Motor neuron (in vitro differentiated cells): ENCODE results near the gene TOMM40. TPM values are rescaled to one million over a fixed set of nuclear protein-coding genes. Genes with fewer than 3 reads are reported as not detected.
"Not testable (repeated sequence)": the region's sequence is repeated elsewhere in the genome, so short reads cannot be mapped to it uniquely, and the experiment has no call there.

Source experiments
- ATAC-seq, 8 experiments: fragments of 200-7000 bp; cut with Tn5 transposase; replicated peaks in 6 of 8; 2 replicates each; pipeline ENCODE4 v1.8.0; 2021; ENCODE audit warnings: mild to moderate bottlenecking in 8 of 8, moderate library complexity in 8 of 8
- H3K27ac ChIP-seq, 2 donors: fragments of 250-450 bp; sonication (Bioruptor Pico); 2 replicates each; pipeline ENCODE4 v1.9.0; 2021; ENCODE audit warnings: antibody characterized with exemption in 2 of 2, mild to moderate bottlenecking in 2 of 2, moderate library complexity in 1 of 2
- H3K4me1 ChIP-seq, 2 donors: fragments of 250-450 bp; sonication (Bioruptor Pico); replicated peaks in 1 of 2; 2 replicates each; pipeline ENCODE4 v1.6.1; 2021; ENCODE audit warnings: antibody characterized with exemption in 2 of 2, mild to moderate bottlenecking in 2 of 2, moderate library complexity in 1 of 2
- H3K4me3 ChIP-seq, 5 donors: fragments of 250-450 bp; sonication (Bioruptor Pico); 2 replicates each; pipeline ENCODE4 v1.9.0; 2021; ENCODE audit warnings: antibody characterized with exemption in 5 of 5, mild to moderate bottlenecking in 5 of 5, moderate library complexity in 4 of 5
- WGBS, 10 experiments: fragments of 450-650 bp; shearing (Covaris generic); methylation state at CpG; one replicate each; pipeline ENCODE4 v1.0.0; 2022; 5-methylcytosine and 5-hydroxymethylcytosine counted together
- in situ Hi-C, 9 experiments: fragments of 400-800 bp; cut with MboI; loops; one replicate each; pipeline ENCODE4 v1.15.0; 2021; ENCODE audit warnings: low sequenced_read_pairs in 9 of 9, low pct_unique_long_range_greater_than_20kb in 2 of 9; ENCODE audit not compliant: unreplicated experiment in 9 of 9
- total RNA-seq, 8 experiments: library from RNA; unstranded; fragments of 300-600 nt; gene quantifications; 2 replicates each; pipeline versions ENCODE4 v1.2.3 to v1.2.4, GENCODE V29; 2022

The TOMM40 gene
- total RNA-seq, 8 experiments from 2014 or later: 30.9 to 141 (median 58.9) TPM

GRCh38 chr19:44908074-44908835 is 17.2 kb downstream of the TOMM40 start:
- no peak for ATAC-seq
- WGBS, 10 experiments: 0 to 100% (median 63%) methylated on average over 1 to 10 of the region's 46 CpGs; no CpG with 5 or more reads in 6 of the 10 experiments
- H3K4me1 ChIP-seq: peaks cover 0 to 12% of the 10 kb centered on the region in 2 donors
- no peak overlapping the region for H3K4me3 ChIP-seq
- in situ Hi-C loops: no loop called here
- H3K27ac ChIP-seq: no peak overlapping the region

- 80 to 98% methylated on average over 2 to 7 of the region's 44 CpGs; no CpG with 5 or more reads in 8 of the 10 experiments for WGBS, 10 experiments
- H3K27ac ChIP-seq: no peak overlapping the region
- ATAC-seq: no peak
- in situ Hi-C loops: no loop called here
- H3K4me3 ChIP-seq: no peak overlapping the region
- H3K4me1 ChIP-seq: peaks cover 2 to 13% of the 10 kb centered on the region in 2 donors
Measured at GRCh38 chr19:44908836-44909261, 17.8 kb downstream of the TOMM40 start.

DNA sequence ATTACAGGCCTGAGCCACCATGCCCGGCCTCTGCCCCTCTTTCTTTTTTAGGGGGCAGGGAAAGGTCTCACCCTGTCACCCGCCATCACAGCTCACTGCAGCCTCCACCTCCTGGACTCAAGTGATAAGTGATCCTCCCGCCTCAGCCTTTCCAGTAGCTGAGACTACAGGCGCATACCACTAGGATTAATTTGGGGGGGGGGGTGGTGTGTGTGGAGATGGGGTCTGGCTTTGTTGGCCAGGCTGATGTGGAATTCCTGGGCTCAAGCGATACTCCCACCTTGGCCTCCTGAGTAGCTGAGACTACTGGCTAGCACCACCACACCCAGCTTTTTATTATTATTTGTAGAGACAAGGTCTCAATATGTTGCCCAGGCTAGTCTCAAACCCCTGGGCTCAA is 18.7 kb downstream of the TOMM40 start:
- no peak for ATAC-seq
- Histone ChIP-seq H3K27ac (no peak overlapping the region), H3K4me3 (no peak overlapping the region), H3K4me1 (peaks cover 10 to 18% of the 10 kb centered on the region in 2 donors)
- in situ Hi-C loops: no loop called here
- 100% methylated on average over 1 of the region's 5 CpGs; no CpG with 5 or more reads in 9 of the 10 experiments for WGBS, 10 experiments

DNA sequence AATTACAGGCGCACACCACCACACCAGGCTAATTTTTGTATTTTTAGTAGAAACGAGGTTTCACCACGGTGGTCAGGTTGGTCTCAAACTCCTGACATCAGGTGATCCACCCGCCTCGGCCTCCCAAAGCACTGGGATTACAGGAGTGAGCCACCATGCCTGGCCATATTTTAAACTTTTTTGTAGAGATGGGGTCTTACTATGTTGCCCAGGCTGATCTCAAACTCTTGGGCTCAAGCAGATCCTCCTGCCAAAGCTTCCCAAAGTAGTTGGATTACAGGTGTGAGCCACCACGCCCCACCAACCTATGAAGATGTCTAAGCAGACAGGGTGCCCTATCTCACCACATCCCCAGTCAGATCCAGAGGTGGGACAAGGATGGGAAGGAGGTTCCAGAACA is 20.8 kb downstream of the TOMM40 start:
- WGBS, 10 experiments: 83 to 100% (median 100%) methylated on average over 1 to 6 of the region's 6 CpGs; no CpG with 5 or more reads in 5 of the 10 experiments
- ATAC-seq, H3K27ac ChIP-seq, H3K4me1 ChIP-seq, H3K4me3 ChIP-seq, in situ Hi-C loops: not testable (repeated sequence)

- no peak overlapping the region for H3K27ac ChIP-seq
- no peak overlapping the region for H3K4me3 ChIP-seq
- ATAC-seq: no peak
- in situ Hi-C loops: no loop called here
- H3K4me1 ChIP-seq: peaks cover 6 to 10% of the 10 kb centered on the region in 2 donors
- WGBS, 10 experiments: 44% methylated on average over 3 of the region's 6 CpGs; no CpG with 5 or more reads in 9 of the 10 experiments
Measured at GRCh38 chr19:44912854-44913253, 21.8 kb downstream of the TOMM40 start.

GRCh38 chr19:44913512-44914432 is 22.7 kb downstream of the TOMM40 start:
- ATAC-seq, H3K27ac ChIP-seq, H3K4me1 ChIP-seq, in situ Hi-C loops: not testable (repeated sequence)
- 32 to 93% (median 60%) methylated on average over 2 to 13 of the region's 23 CpGs for WGBS, 10 experiments
- H3K4me3 ChIP-seq: peak overlapping the region in 3 of 5 donors; percentile 29 to 48 (median 35)

GRCh38 chr19:44914433-44915206 is 23.6 kb downstream of the TOMM40 start, which contains the start of gene APOC1:
Gene APOC1, plus strand, starts transcription at chr19:44914608. Its CDS starts 284 bp downstream, at chr19:44914892.
- H3K27ac ChIP-seq: peak within 1 kb of the TSS; percentile 13 to 50
- ATAC-seq: peak; percentile 89 to 96 (median 94)
- WGBS, 10 experiments: 0 to 14% methylated on average over 3 to 4 of the region's 28 CpGs; no CpG with 5 or more reads in 8 of the 10 experiments
- H3K4me3 ChIP-seq: peak within 1 kb of the TSS; percentile 29 to 48 (median 37)
- H3K4me1 ChIP-seq, in situ Hi-C loops: not testable (repeated sequence)

GRCh38 chr19:44924243-44924725 is 33.2 kb downstream of the TOMM40 start:
- no peak for ATAC-seq
- Histone ChIP-seq H3K4me1 (peaks cover 0 to 3% of the 10 kb centered on the region in 2 donors), H3K27ac (no peak overlapping the region), H3K4me3 (no peak overlapping the region)
- WGBS, 10 experiments: 50 to 100% (median 73%) methylated on average over 1 to 5 of the region's 8 CpGs; no CpG with 5 or more reads in 5 of the 10 experiments
- in situ Hi-C loops: no loop called here

DNA sequence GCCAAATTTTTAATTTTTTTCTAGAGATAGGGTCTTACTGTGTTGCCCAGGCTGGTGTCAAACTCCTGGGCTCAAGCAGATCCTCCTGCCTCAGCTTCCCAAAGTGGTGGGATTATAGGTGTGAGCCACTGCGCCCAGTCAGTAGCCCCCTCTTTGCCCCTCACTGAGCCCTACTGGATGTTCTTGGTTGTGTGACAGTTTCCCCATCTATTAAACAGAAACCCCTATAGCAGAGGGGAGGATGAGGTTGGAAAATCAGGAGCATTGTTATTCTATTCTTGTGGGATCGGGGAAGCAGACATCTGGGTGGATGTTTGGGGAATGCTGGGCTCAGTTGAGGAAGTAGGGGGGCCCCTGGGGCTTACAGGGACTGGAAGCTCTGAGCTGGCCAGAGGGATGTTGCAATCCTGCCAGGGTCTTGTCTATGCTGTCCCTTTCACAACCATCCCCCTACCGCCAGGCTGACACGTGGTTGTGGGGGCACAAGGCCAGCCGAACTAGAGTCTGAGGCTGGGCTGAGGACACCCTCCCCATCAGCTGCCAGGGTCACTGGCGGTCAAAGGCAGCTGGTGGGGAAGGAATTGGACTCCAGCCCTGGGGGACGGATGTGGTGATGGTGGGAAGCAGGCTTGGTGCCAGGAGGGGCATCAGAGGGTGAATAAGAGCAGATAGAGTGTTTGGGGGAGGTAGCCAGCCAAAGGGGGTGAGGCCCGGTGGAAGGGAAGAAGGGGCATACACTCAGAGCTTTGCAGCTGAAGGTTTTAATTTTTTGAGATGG is 34.2 kb downstream of the TOMM40 start:
- H3K4me3 ChIP-seq: no peak overlapping the region
- H3K27ac ChIP-seq: no peak overlapping the region
- ATAC-seq: peak in 1 of 8 experiments; percentile 23
- WGBS, 10 experiments: 40 to 84% (median 67%) methylated on average over 1 to 7 of the region's 8 CpGs; no CpG with 5 or more reads in 6 of the 10 experiments
- in situ Hi-C loops: no loop called here
- peaks cover 0 to 3% of the 10 kb centered on the region in 2 donors for H3K4me1 ChIP-seq

DNA sequence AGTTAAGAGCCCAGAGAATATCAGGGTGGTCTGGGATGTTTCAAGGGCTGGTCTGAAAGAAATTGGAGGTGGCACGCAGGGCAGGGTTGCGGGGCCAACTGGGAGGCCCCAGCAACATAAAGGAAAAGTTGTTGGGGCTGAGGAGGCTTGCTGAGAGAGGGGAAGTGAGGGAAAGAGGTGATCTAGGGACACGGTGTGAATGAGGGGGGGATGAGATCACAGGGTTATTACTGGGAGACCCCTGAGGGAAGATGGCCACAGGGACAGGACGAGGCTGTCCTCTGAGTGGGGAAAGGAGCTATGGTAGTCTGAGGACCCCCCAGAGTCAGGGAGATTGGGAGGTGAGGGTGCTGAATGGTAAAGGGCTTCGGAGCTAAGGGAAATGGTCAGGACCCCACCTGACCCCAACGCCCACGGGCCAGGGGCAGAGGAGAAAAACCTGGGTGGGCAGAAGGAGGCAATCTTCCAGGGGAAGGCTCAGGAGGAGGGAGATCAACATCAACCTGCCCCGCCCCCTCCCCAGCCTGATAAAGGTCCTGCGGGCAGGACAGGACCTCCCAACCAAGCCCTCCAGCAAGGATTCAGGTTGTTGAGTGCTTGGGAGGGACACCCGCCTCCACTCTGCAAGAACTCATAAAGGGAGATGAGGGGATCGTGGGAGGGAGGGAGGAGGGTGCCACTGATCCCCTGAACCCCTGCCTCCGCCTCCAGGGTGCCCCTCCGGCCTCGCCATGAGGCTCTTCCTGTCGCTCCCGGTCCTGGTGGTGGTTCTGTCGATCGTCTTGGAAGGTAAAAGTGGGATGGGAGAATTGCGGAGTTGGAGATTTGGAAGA is 35.4 kb downstream of the TOMM40 start:
- H3K4me3 ChIP-seq, in situ Hi-C loops, H3K4me1 ChIP-seq, H3K27ac ChIP-seq: not testable (repeated sequence)
- 80 to 100% (median 90%) methylated on average over 1 to 3 of the region's 19 CpGs; no CpG with 5 or more reads in 5 of the 10 experiments for WGBS, 10 experiments
- ATAC-seq: peak; percentile 9 to 46 (median 24)

DNA sequence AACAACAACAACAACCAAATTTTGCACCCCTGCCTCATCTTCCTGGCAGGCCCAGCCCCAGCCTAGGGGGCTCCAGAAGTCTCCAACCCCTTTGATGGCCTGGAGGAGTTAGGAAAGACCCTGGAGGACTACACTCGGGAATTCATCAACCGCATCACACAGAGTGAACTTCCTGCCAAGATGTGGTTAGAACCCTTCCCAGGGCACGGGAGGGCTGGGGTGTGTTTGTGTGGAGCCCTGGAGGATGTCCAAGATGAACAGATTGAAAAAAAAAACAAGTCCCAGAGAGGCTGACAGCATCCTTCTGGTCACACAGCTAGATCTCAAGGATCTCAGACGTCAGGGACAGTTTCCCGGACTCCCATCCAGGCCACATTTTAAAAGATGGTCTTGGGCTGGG is 36.7 kb downstream of the TOMM40 start:
- Histone ChIP-seq H3K27ac (no peak overlapping the region), H3K4me1 (peaks cover 0 to 3% of the 10 kb centered on the region in 2 donors), H3K4me3 (no peak overlapping the region)
- in situ Hi-C loops: no loop called here
- 0 to 100% (median 80%) methylated on average over 1 to 3 of the region's 5 CpGs; no CpG with 5 or more reads in 4 of the 10 experiments for WGBS, 10 experiments
- ATAC-seq: peak in 1 of 8 experiments; percentile 9
